ENCODE results near the gene PIGW. TPM values are rescaled to one million over a fixed set of nuclear protein-coding genes. Genes with fewer than 3 reads are reported as not detected.

Gene PIGW, protein sequence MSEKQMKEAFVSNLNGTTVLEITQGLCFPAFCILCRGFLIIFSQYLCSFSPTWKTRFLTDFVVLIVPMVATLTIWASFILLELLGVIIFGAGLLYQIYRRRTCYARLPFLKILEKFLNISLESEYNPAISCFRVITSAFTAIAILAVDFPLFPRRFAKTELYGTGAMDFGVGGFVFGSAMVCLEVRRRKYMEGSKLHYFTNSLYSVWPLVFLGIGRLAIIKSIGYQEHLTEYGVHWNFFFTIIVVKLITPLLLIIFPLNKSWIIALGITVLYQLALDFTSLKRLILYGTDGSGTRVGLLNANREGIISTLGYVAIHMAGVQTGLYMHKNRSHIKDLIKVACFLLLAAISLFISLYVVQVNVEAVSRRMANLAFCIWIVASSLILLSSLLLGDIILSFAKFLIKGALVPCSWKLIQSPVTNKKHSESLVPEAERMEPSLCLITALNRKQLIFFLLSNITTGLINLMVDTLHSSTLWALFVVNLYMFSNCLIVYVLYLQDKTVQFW
- total RNA-seq: 6.7 and 7.7 TPM in 2 replicates

DNA sequence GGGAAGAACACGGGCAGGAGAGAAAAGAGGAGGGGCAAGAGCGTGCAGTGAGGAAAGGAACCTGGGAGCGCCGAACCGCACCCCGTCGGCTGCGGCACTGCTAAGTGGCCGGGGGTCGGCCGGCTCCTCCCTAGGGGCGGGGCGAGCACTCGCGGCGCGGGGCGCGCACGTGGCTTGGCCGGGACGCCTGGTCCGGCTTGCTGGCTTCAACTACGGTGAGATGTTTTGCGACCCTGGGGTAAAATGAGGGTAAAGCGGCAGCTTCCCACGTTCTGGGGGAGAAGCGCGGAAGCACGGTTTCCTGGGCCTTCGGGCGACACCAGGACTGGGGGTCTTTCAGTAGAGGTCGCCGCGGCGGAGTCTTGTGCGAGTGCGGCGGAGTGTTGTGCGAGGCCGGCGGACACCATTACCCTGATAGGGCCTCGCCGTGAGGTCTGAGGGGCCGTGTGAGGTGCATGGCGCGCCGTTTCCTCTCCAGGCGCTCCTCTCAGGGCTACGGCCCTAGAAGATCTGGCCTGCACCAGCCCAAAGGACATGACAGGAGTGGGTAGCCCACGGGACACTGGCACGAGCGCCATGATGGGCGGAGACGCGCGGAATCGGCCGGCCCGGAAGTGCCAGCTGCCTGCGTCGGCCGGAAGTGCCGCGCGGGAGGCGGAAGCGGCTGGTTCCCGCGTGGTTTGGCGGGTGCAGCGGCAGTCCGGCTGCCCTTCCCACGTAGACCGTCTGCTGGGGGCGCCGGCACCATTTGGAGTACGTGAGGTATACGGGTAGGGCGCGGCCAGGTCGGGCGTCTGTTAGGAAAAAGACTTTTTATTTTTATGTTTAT, at the start of gene PIGW, which contains the start of gene MYO19:
Gene PIGW, plus strand, starts transcription at position 148 of the 829 bp plus-strand sequence. CDS start 2,115 bp downstream, outside the sequence.
Gene MYO19, minus strand, starts transcription at position 29 of the 829 bp plus-strand sequence. CDS start 2,330 bp downstream, outside the sequence.

DNA sequence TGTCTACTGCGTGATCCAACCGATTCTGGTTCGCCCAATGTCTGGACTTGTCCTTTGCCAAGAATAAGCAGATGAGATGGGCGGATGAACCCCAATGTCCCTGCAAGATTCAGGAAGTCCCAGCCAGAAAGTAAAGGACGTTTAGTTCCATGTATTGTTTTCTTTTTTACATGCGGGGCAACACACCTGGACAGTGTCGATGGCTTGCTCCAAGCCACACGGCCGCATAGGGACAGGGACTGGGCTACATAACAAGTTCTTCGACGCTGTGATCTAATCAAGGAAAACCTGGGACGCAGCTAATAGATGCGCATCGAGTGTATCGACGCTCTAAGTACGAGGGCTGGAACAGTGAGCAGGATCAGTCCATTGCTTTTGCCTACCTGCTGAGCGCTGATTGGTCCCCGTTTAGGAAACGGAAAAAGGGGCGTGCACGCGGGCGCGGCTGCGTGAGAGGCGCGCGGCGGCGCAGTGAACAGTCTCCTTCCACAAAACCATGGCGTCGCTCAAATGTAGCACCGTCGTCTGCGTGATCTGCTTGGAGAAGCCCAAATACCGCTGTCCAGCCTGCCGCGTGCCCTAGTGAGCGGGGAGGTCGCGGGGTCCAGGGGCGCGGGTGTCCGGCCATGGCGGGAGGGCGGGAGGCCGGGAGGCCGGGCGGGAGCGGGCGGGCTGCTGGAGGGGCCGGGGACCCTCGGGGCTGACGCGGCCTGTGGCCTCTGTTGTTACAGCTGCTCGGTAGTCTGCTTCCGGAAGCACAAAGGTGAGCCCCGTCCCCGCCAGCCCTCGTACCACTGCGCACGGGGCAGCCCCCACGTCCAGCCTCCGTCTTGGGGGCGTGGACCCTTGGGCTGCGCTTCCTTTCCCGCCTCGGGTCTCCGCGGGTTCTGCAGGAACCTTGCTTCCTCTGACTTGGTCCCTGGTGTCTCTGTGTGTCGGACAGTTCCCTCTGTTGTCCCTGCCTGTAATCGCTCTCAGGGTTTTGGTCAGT, 48.3 kb upstream of the PIGW start, which contains the start of gene ZNHIT3:
Gene ZNHIT3, plus strand, starts transcription at position 478 of the 991 bp plus-strand sequence. Its CDS starts 19 bp downstream, at position 497.

DNA sequence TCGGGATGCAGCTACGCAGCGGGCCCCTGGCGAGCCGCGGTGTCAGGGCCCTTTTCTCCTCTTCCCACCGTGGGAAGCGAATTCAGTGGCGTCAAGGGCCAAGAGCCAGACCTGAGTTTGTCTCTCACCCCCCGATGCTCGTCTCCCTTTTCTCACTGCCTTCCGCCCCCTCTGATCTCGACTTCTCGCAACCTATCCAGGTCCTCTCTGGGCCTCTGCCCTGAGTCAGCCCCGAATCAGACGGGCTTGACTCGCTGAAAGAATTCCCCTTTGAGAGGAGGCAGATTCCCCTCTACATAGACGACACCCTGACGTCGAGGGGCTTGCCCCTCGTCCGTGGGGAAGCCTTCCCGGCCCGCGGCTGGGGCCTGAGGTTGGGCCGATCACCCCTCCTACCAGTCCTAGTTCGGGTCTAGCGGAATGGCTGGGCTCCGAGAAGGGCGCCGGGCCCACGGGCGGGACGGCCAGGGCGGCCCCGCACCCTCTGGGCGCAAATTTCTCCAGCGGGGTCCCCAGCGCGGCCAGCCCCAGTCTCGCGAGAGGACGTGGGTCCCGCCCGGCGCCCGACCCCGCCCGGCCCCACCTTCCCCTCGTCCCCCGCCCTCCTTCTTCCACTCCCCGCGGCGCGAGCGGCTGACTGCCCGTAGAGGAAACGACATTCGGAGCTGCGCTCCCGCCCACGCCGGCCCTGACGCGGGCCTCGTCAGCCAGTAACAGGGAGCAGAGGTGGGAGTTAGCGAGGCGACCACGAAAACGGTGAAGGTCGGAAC, 9.7 kb downstream of the PIGW start, which contains the start of gene GGNBP2:
Gene GGNBP2, plus strand, starts transcription at position 613 of the 770 bp plus-strand sequence. CDS start 806 bp downstream, outside the sequence.

Other genes with a start within 250 kb of the PIGW start
- gene TBC1D3G, start 211.1 kb upstream of the PIGW start, total RNA-seq: not detected in 2 replicates
- gene TBC1D3H, start 146.6 kb upstream of the PIGW start, total RNA-seq: not detected in 2 replicates
- gene ZNHIT3, start 48.3 kb upstream of the PIGW start, total RNA-seq: 34.6 and 36.8 TPM in 2 replicates
- gene MYO19, start 119 bp upstream of the PIGW start, total RNA-seq: 61.9 and 66.9 TPM in 2 replicates
- 29.7 and 32.6 TPM in 2 replicates for gene GGNBP2, start 9.9 kb downstream of the PIGW start, total RNA-seq
- 10.8 and 11.1 TPM in 2 replicates for gene DHRS11, start 56.9 kb downstream of the PIGW start, total RNA-seq
- gene MRM1, start 66.6 kb downstream of the PIGW start, total RNA-seq: 6.5 and 9.4 TPM in 2 replicates